HFFc6 (cell line): ENCODE measurements around the gene PPP2CA. TPM values are rescaled to one million over a fixed set of nuclear protein-coding genes. Genes with fewer than 3 reads are reported as not detected.

Experiments used
- DNase-seq: peaks from one replicate; pipeline ENCODE4 v3.0.0-alpha.2; 2018
- H3K27ac Mint-ChIP-seq: 2 replicates; pipeline ENCODE4 v1.8.0; 2020; ENCODE audit warnings: mild to moderate bottlenecking, mixed read lengths
- H3K27me3 Mint-ChIP-seq: 2 replicates; pipeline ENCODE4 v1.8.0; 2021; ENCODE audit warnings: mild to moderate bottlenecking, moderate library complexity, mixed read lengths; ENCODE audit not compliant: insufficient read depth
- H3K36me3 Mint-ChIP-seq: 2 replicates; pipeline ENCODE4 v1.8.0; 2021; ENCODE audit warnings: low read depth, mixed read lengths
- H3K4me1 Mint-ChIP-seq: 2 replicates; pipeline ENCODE4 v1.8.0; 2020; ENCODE audit warnings: low read depth, mixed read lengths
- H3K4me3 Mint-ChIP-seq: 2 replicates; pipeline ENCODE4 v1.8.0; 2020; ENCODE audit warnings: mild to moderate bottlenecking, moderate library complexity, mixed read lengths
- H3K9me3 Mint-ChIP-seq: 2 replicates; pipeline ENCODE4 v1.8.0; 2020; ENCODE audit warnings: mild to moderate bottlenecking, mixed read lengths
- total RNA-seq, 6 experiments: library from RNA; stranded (reverse); fragmentation: NEBNext Ultra II Directional; extraction: Animal tissue kit (Norgen Biotek cat#: 25700); gene quantifications; 2 replicates in 1 of 6; 3 replicates in 5 of 6; pipeline ENCODE4 v1.2.3, GENCODE V29; 2021
- TF ChIP-seq, protein P1 (sequence below): fragments of 200-600 bp; sonication (generic); IDR thresholded peaks from 2 replicates; pipeline ENCODE4 v1.5.0; 2021; ENCODE audit warnings: antibody characterized with exemption, mild to moderate bottlenecking

The PPP2CA gene
- total RNA-seq, 6 experiments from 2014 or later: 153 to 172 (median 156) TPM

DNA sequence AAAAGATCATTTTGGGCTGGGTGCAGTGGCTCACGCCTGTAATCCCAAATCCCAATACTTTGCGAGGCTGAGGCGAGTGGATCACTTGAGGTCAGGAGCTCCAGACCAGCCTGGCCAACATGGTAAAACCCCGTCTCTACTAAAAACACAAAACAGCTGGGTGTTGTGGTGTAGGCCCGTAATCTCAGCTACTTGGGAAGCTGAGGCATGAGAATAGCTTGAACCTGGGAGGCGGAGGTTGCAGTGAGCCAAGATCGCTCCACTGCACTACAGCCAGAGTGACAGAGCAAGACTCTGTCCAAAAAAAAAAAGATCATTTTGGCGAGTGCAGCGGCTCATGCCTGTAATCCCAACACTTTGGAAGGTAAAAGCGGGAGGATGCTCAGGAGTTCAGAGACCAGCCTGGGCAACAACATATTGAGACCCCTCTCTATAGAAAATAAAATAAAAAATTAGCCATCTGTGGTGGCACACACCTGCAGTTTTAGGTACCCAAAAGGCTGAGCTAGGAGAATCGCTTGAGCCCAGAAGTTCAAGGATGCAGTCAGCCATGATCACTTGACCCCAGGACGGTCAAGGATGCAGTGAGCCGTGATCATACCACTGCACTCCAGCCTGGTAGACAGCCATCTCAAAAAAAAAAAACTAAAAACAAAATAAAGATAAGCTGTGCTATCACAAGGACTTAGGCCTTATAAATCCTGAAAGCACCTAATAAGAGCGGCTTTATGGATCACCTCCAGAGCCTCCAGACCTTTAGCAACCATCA is 16.2 kb downstream of the PPP2CA start:
- Mint-ChIP-seq H3K9me3 (peaks cover 9% of the 10 kb centered on the region), H3K4me3 (no peak overlapping the region), H3K27me3 (no peaks in the 10 kb centered on the region; the same call in 1 of the 2 replicates), H3K36me3 (peaks cover 26% of the 10 kb centered on the region), H3K27ac (0 out of 2 replicates have a peak overlapping the region, but pooled peaks have one; percentile 7), H3K4me1 (peaks cover 42% of the 10 kb centered on the region)
- DNase-seq: no peak
- TF ChIP-seq, protein P1, sequence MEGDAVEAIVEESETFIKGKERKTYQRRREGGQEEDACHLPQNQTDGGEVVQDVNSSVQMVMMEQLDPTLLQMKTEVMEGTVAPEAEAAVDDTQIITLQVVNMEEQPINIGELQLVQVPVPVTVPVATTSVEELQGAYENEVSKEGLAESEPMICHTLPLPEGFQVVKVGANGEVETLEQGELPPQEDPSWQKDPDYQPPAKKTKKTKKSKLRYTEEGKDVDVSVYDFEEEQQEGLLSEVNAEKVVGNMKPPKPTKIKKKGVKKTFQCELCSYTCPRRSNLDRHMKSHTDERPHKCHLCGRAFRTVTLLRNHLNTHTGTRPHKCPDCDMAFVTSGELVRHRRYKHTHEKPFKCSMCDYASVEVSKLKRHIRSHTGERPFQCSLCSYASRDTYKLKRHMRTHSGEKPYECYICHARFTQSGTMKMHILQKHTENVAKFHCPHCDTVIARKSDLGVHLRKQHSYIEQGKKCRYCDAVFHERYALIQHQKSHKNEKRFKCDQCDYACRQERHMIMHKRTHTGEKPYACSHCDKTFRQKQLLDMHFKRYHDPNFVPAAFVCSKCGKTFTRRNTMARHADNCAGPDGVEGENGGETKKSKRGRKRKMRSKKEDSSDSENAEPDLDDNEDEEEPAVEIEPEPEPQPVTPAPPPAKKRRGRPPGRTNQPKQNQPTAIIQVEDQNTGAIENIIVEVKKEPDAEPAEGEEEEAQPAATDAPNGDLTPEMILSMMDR: no peak

DNA sequence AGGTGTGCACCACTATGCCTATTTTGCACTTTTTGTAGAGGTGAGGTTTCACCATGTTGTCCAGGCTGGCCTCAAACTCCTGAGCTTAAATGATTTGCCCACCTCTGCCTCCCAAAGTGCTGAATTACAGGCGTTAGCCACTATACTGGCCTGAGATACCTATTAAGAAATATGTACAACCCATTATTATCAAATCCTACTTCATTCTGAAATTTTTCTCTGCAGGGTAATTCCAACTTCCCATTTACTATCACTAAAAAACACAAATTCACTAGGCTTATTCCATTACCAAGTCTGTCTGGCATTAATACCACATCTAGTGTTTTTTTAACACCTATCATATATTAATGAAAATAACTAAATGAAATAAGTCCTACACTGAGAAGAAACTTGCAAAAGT is 18.2 kb downstream of the PPP2CA start:
- H3K27ac Mint-ChIP-seq: no peak overlapping the region
- H3K4me3 Mint-ChIP-seq: no peak overlapping the region
- peaks cover 6% of the 10 kb centered on the region for H3K9me3 Mint-ChIP-seq
- DNase-seq: no peak
- no peaks in the 10 kb centered on the region for H3K27me3 Mint-ChIP-seq
- peaks cover 40% of the 10 kb centered on the region for H3K4me1 Mint-ChIP-seq
- H3K36me3 Mint-ChIP-seq: peaks cover 25% of the 10 kb centered on the region
- TF ChIP-seq, protein P1: no peak

DNA sequence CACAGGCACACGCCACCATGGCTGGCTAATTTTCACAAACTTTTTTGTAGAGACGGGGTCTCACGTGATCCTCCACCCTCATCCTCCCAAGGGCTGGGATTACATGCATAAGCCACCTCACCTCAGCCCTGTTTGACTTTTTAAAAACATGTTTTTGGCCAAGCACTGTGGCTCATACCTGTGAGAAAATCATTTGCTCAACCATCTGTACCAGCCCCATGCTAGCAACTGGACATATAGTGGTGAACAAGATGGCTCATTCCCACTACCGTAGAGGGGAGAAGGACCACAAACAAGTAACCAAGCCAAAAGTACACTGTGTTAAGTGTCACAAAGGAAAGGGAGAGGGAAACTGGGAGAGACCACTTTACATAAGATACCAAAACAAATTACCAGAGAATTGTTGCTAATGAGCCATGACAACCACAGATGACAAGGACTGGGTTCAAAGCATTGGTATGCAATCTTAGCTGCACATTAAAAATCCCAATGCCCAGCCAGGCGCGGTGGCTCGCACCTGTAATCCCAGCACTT is 19.2 kb downstream of the PPP2CA start:
- Mint-ChIP-seq H3K4me3 (no peak overlapping the region), H3K9me3 (no peaks in the 10 kb centered on the region), H3K36me3 (peaks cover 29% of the 10 kb centered on the region), H3K27me3 (no peaks in the 10 kb centered on the region), H3K27ac (no peak overlapping the region; the same call in 1 of the 2 replicates), H3K4me1 (peaks cover 32% of the 10 kb centered on the region)
- TF ChIP-seq, protein P1: no peak
- DNase-seq: no peak

DNA sequence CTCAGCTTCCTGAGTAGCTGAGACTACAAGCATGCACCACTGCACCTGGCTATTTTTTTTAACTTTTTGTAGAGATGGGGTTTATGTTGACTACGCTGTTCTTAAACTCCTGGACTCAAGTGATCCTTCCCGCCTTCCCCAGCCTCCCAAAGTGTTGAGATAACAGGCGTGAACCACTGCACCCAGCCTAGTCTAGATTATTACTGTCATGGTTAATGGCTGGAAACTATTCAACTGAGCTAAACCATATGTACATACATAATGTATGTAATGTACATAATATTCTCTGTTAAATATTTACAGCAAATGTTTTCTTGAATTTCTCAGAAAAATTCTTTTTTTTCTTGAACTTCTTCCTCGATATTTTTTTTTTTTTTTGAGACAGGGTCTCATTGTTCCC is 21.3 kb downstream of the PPP2CA start:
- Mint-ChIP-seq H3K27me3 (no peaks in the 10 kb centered on the region), H3K4me3 (no peak overlapping the region), H3K27ac (no peak overlapping the region), H3K4me1 (peaks cover 25% of the 10 kb centered on the region; the same call in 1 of the 2 replicates), H3K36me3 (peaks cover 49% of the 10 kb centered on the region), H3K9me3 (no peaks in the 10 kb centered on the region)
- no peak for DNase-seq
- TF ChIP-seq, protein P1: no peak

DNA sequence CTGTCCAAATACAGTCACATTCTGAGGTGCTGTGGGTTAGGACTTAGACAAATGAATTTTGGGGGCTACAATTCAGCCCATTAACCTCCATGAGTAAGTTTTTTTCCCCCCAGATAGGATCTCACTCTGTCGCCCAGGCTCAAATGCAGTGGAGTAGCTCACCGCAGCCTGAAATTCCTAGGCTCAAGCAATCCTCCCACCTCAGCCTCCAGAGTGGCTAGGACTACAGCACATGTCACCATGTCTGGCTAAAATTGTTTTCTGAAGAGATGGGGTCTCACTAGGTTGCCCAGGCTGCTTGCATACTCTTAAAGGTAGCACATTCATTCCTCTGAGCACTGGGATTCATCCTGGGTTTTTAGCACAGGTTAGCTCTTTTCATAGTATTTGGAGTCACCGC is 22.2 kb downstream of the PPP2CA start:
- TF ChIP-seq, protein P1: no peak
- Mint-ChIP-seq H3K4me3 (no peak overlapping the region), H3K27me3 (no peaks in the 10 kb centered on the region), H3K36me3 (peaks cover 58% of the 10 kb centered on the region), H3K27ac (no peak overlapping the region; the same call in 1 of the 2 replicates), H3K4me1 (peaks cover 18% of the 10 kb centered on the region; the same call in 1 of the 2 replicates), H3K9me3 (no peaks in the 10 kb centered on the region)
- no peak for DNase-seq
